Left renal cortex interstitium (tissue), 4 donors: Measurements from ENCODE around the gene ZNF296. TPM values are rescaled to one million over a fixed set of nuclear protein-coding genes. Genes with fewer than 3 reads are reported as not detected.
A peak's percentile ranks its signal among the peaks of the same experiment; 100 is the strongest.

Experiments
- DNase-seq, 4 donors: peaks; one replicate each; pipeline ENCODE4 v3.0.0-alpha.2; 2013; ENCODE audit warnings: low read depth in 4 of 4, low spot score in 2 of 4, missing footprints in 1 of 4
- polyA plus RNA-seq, 4 donors: library from polyadenylated mRNA; unstranded; fragments of 120-200 nt; gene quantifications; one replicate each; pipeline ENCODE4 v1.2.1, GENCODE V29; 2013; ENCODE audit not compliant: insufficient read length in 4 of 4

Gene ZNF296
- polyA plus RNA-seq, 4 donors, result 0.35 to 2.3 (median 1.6) TPM

- no peak for DNase-seq
Measured at GRCh38 chr19:45063851-45064801, 12.2 kb downstream of the ZNF296 start.

GRCh38 chr19:45061965-45062364, 14.3 kb downstream of the ZNF296 start:
- DNase-seq, result no peak

GRCh38 chr19:45059258-45059965, 16.9 kb downstream of the ZNF296 start:
- DNase-seq, result no peak

- no peak for DNase-seq
Measured at GRCh38 chr19:45058622-45059159, 17.6 kb downstream of the ZNF296 start.

- DNase-seq, result no peak
Measured at GRCh38 chr19:45057444-45057843, 18.8 kb downstream of the ZNF296 start.

- DNase-seq, result no peak
Measured at GRCh38 chr19:45056831-45057230, 19.4 kb downstream of the ZNF296 start.

- DNase-seq, result no peak
Measured at GRCh38 chr19:45051929-45052579, 24.2 kb downstream of the ZNF296 start.

GRCh38 chr19:45050036-45050435, 26.2 kb downstream of the ZNF296 start:
- DNase-seq, result no peak

- DNase-seq, result no peak
Measured at GRCh38 chr19:45049073-45049736, 27.1 kb downstream of the ZNF296 start.

GRCh38 chr19:45047188-45047797, 29.0 kb downstream of the ZNF296 start:
- DNase-seq, result no peak

GRCh38 chr19:45046355-45046754, 29.9 kb downstream of the ZNF296 start:
- DNase-seq, result no peak

- DNase-seq, result no peak
Measured at GRCh38 chr19:45045671-45046353, 30.5 kb downstream of the ZNF296 start.

- no peak for DNase-seq
Measured at GRCh38 chr19:45041125-45041524, 35.2 kb downstream of the ZNF296 start.

- DNase-seq, result no peak
Measured at GRCh38 chr19:45040059-45040771, 36.1 kb downstream of the ZNF296 start.

GRCh38 chr19:45038931-45039893, 37.1 kb downstream of the ZNF296 start, which contains the start of gene CLASRP:
CLASRP (plus strand) TSS chr19:45039045; CDS start chr19:45040213, 1,168 bp downstream.
- peak; percentile 56 to 89 (median 80) for DNase-seq

- no peak for DNase-seq
Measured at GRCh38 chr19:45037393-45038169, 38.7 kb downstream of the ZNF296 start.

- DNase-seq, result no peak
Measured at GRCh38 chr19:45035755-45036154, 40.5 kb downstream of the ZNF296 start.
